NCI-H1048 (cell line): ENCODE results near the gene FBXO9.

Experiments used
- DNase-seq: peaks from one replicate; lab custom pipeline; 2025; lab: John Stamatoyannopoulos, UW

FBXO9 gene

GRCh38 chr6:53065266-53066076, at the start of gene FBXO9:
FBXO9 (plus strand) TSS chr6:53065404; CDS start chr6:53065790, 386 bp downstream.
- no peak for DNase-seq

- DNase-seq = no peak
Observed at GRCh38 chr6:53015486-53015885, 49.7 kb upstream of the FBXO9 start.

DNA sequence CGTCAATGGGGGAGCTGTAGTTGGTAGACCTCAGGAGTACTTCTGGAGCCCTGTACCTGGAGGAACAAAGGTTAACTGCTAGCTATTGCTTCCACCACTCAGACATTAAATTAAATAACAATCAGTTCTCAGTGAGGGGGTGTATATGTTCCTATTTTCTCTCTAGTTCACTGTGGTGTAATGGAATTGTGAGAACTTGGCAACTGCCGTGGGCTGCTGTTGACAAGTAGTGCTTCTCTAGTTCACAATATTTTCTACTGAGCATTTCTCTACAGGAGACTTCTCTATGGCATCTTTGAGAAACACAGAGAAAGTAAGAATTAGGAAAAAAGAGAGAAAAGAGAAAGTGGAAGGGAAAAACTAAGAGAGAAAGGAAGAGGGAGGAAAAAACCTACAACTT, 46.8 kb upstream of the FBXO9 start:
- DNase-seq = no peak

GRCh38 chr6:53020005-53020744, 45.0 kb upstream of the FBXO9 start:
- DNase-seq = no peak

DNA sequence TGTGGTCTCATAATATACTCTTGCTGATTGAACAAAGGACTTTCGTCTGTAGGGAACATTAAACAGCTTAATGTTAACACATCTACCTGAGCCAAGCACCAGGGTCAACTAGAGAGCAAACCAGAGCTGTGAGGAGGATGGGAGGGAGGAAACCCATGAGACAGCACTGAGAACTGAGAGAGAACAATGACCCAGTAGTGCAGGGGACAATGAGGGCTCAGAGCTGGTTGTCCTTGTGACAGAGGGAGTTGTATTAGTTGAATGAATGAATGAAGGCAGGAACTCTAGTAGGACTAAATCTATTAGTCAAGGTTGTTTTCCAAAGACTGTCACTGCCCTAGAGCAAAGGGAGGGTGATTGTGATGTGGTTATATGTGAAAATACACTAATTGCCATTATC, 41.9 kb upstream of the FBXO9 start:
- DNase-seq = no peak

DNA sequence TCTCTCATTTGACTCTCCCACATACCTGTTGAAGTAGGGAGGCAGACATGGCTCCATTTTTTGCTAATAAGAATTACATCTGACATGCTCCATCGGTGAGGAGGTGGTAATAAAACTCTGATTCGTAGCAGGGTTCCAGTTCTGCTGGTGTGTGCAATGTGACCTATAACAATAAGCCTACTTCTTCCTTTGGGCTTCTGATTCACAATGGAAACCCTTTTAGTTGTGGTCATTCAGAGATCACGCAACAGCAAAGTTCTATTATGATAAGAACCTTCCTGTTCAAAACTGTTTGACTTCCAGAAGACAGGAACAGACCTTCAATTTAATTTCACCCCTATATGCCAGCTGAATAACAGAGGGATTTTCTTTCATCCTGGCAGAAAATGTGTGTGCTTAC, 38.7 kb upstream of the FBXO9 start:
- DNase-seq = no peak

DNA sequence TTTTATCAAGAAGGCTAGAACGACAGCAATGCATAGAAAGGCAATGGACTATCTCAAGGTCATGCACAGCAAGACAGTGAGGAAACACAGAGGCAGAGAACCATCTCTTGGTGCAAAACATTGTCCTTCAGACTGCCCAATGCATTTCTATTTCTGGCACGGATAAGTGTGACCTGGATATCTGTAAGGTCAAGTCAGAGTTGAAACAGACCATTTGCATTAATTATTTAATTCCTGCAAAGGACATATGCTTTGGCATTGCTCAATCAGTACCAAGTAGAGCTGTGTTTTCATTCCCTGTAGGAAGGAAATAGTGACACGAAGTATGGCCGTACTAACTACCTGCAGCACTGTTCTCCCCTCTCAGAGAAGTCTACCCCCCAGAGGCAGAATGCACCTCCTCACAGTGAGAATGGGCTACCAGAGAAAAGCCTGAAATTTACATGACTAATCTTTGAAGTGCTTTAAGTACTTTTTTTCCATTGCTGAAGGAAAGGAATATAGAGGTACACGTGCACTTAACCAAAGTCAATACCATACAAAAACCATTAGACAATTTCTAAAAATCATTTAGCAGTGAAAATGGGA, 38.0 kb upstream of the FBXO9 start:
- DNase-seq = no peak

- DNase-seq = no peak
Observed at GRCh38 chr6:53028467-53028866, 36.7 kb upstream of the FBXO9 start.

GRCh38 chr6:53029257-53029656, 35.9 kb upstream of the FBXO9 start:
- DNase-seq = no peak

GRCh38 chr6:53029761-53030160, 35.4 kb upstream of the FBXO9 start:
- no peak for DNase-seq

DNA sequence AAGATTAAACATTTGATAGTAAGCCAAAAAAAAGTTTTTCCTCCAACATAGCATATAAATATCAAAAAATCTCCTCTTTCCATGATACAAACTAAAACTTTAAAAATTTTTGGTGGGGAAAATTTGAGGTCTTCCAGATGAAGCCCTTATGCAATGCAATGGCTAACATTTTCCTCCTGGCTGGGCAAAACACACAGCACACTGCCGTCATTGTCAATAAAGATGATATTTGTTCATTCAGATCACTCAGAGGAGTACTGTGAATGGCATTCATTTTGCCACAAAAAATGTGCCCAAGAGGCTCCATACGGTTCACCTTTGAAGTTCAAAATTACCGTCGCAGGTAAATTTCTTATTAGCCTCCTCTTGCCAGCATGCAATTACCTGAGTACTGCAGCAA, 33.9 kb upstream of the FBXO9 start:
- no peak for DNase-seq

- DNase-seq = no peak
Observed at GRCh38 chr6:53032849-53033248, 32.4 kb upstream of the FBXO9 start.

DNA sequence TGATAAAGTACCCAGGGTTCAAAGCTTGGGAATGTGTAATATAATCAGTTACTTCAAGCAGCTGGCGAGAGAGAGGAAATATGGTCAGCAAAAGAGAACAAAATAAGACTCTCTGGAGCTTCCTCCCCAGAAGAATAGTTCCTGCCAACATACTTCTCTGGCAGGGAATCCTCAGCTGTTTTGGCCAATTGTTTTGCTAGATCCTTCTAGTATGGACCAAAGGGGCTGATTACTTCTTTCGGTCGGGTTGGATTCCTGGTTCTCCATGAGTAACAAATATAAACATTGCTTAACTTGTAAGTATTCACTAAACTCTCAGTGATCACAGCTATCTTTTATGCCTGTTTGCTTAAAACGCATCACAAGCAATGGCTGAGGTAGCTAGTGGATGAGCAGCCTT, 31.4 kb upstream of the FBXO9 start:
- DNase-seq = no peak

DNA sequence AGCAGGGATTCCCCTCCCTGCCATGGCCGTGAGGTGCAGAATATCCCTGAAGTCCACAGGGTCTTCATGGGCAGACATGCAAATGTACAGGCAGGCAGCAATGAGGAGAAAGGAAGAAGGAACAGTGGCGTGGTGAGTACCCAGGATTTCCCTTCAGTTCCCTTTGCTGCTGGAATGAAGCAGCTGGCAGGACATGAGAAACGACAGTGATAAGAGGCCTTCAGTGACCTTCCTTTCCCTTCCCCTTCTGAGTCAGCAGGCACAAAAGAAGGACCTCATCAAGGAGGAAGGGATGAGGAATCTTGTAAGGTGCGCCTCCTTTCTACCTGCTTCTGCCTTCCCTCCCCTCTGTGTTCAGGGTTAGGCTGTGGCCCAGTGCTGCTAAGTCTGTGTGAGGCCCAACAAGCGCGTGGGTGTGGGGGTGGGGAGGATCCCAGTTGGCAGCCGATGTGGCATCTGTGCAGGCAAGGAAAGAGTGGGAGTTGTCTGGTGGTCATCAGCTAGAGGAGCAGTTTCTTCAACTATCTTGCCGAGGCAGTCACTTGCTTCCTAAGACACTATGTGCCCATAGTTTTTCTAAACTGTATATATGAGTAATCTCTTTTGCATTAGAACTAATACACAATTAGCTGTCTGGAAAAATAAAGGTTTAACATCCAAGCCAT, 29.5 kb upstream of the FBXO9 start:
- DNase-seq = no peak

- DNase-seq = no peak
Observed at GRCh38 chr6:53038141-53038540, 27.1 kb upstream of the FBXO9 start.

GRCh38 chr6:53038596-53038995, 26.6 kb upstream of the FBXO9 start:
- no peak for DNase-seq

DNA sequence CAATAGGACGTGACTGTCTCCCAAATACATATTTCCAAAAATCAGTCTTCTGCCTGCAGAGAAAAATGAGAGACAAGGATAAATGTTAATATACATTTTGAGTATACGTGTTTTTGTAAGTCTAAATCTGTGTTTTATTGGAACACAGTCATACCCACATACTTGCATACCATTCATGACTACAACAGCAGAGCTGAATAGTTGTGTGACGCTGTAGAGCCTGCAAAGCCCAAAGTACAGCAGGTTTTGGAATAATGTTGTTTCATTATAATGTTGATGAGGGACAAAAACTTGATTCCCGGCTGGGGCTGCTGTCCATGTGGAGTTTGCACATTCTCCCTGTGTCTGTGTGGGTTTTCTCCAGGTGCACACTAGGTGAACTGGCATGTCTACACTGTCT, 23.8 kb upstream of the FBXO9 start:
- DNase-seq = no peak

DNA sequence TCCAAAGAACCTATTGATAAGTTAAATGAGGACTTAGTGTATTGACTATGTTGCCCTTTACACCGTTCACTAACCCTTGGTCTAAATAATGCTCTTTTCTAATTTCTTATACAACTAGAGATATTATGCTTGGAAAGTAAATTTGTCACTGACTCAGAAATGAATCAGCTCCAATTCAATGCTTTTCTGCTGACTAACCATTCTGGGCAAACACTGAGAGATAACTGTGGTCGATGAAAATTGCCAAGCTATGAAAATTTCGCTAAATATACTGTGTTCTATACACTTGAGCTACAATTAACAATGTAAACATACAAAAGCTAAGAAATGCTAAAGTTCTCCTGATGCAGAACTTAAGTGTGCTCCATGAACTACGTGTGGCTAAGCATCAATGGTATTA, 23.1 kb upstream of the FBXO9 start:
- DNase-seq = no peak

DNA sequence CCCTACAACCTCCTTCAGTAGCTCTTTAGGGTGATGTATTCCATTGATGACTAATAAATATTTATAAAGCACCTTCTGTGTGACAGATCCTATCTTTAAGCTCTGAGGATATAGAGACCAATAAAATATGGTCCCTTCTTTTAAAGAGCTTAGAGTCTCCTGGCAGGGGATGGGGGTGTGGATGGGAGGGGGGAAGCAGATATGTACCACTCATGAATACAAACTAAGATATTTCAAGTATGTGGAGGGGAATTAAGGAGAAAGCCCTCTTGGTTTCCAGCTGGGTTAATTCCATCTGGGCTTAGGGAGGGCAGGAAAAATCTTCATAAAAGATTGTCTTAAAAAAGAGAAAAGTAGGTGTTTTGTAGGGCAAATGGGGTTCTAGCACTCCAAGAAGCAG, 21.6 kb upstream of the FBXO9 start:
- DNase-seq = no peak

GRCh38 chr6:53044071-53044470, 21.1 kb upstream of the FBXO9 start:
- DNase-seq = no peak

- DNase-seq = no peak
Observed at GRCh38 chr6:53044572-53044971, 20.6 kb upstream of the FBXO9 start.

GRCh38 chr6:53045891-53046673, 19.1 kb upstream of the FBXO9 start:
- no peak for DNase-seq
